Measurements from ENCODE around the gene SH2D4B. TPM values are rescaled to one million over a fixed set of nuclear protein-coding genes. Genes with fewer than 3 reads are reported as not detected.
"Not testable (repeated sequence)": the region's sequence is repeated elsewhere in the genome, so short reads cannot be mapped to it uniquely, and the experiment has no call there.

SH2D4B gene
- polyA plus RNA-seq, 1 experiment = not detected

DNA sequence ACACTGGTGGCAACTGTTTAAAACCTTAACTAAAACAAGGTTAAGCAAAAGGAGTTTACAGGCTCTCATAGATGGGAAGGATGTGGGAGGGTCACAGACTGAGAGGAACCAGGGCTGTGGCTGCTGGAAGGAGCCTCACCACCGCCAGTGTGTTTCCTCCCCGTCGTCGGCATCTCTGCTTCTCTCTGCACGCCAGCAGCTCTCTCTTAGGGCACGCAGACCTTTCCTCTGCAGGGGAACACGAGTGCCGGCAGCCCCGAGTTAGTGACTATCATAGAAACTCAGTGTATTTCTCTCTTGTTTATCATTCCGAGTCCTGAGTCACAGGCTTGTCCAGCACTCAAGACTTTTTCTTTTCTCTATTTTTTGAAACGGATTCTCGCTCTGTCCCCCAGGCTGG is 8.1 kb upstream of the SH2D4B start:
- DNase-seq (ENCODE audit: low read depth, low spot score) = no peak
- TF ChIP-seq, protein P1, sequence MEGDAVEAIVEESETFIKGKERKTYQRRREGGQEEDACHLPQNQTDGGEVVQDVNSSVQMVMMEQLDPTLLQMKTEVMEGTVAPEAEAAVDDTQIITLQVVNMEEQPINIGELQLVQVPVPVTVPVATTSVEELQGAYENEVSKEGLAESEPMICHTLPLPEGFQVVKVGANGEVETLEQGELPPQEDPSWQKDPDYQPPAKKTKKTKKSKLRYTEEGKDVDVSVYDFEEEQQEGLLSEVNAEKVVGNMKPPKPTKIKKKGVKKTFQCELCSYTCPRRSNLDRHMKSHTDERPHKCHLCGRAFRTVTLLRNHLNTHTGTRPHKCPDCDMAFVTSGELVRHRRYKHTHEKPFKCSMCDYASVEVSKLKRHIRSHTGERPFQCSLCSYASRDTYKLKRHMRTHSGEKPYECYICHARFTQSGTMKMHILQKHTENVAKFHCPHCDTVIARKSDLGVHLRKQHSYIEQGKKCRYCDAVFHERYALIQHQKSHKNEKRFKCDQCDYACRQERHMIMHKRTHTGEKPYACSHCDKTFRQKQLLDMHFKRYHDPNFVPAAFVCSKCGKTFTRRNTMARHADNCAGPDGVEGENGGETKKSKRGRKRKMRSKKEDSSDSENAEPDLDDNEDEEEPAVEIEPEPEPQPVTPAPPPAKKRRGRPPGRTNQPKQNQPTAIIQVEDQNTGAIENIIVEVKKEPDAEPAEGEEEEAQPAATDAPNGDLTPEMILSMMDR (IDR thresholded peaks at IDR 0.05; ENCODE audit: low read depth, low read length) = no peak
- Histone ChIP-seq H3K9me3 (ENCODE audit: control insufficient read depth, insufficient read depth, low read length) (no peaks in the 10 kb centered on the region), H3K27me3 (ENCODE audit: control insufficient read depth, insufficient read depth, low read length) (no peaks in the 10 kb centered on the region), H3K4me3 (ENCODE audit: low read depth, low read length) (no peak overlapping the region), H3K27ac (ENCODE audit: low read depth, low read length) (no peak overlapping the region)
- ChIA-PET CTCF (interaction anchor here (1.5 kb wide), 1 partner anchor 24 kb away, joined by 3 read pairs; no protein-coding TSS in a partner anchor), POLR2A (no interaction called here)

DNA sequence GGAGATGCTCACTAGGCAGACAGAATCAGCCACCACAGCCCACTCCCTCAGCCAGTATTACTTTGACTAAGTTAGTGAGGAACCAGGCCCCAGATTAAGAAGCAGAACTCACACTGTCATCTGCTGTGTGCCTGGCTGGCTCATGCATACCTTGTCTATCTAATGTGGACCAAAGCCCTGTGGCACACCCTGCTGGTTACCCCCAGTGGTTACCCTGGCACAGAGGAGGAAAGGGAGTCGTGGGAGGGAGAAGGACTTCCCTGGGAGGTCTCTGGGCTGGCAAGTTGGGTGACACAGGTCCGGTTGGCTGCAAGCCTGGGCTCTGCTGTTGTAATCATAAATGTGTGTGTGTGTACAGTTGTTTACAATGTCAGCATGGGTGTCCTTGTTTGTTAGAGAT is 7.5 kb upstream of the SH2D4B start:
- TF ChIP-seq, protein P1 (IDR thresholded peaks at IDR 0.05; ENCODE audit: low read depth, low read length) = peak; percentile 32
- DNase-seq (ENCODE audit: low read depth, low spot score) = no peak

DNA sequence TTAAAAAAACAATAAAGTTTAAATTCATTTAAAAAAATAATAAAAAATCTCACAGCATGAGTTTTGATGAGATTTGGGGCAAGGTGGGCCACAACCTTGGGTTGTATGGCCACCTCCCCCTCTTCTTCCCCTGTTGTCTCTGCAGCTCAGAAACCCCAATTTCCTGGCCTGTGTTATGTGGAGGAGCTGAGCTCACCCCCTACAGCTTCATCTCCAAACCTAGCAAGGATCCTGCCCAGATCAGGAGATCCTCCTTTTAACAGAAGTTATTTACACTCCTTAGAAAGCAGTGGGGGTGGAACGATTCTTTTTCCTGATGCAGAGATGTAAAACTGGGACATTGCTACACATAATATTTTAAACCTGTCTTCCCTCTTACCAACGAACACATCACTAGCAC is 6.9 kb upstream of the SH2D4B start:
- TF ChIP-seq, protein P1 (IDR thresholded peaks at IDR 0.05; ENCODE audit: low read depth, low read length) = no peak
- no peak overlapping the region for H3K27ac ChIP-seq (ENCODE audit: low read depth, low read length)
- no peak for DNase-seq (ENCODE audit: low read depth, low spot score)
- H3K4me3 ChIP-seq (ENCODE audit: low read depth, low read length) = no peak overlapping the region
- POLR2A ChIA-PET = no interaction called here
- no peaks in the 10 kb centered on the region for H3K27me3 ChIP-seq (ENCODE audit: control insufficient read depth, insufficient read depth, low read length)
- H3K9me3 ChIP-seq (ENCODE audit: control insufficient read depth, insufficient read depth, low read length) = peaks cover 4% of the 10 kb centered on the region; the same call in 1 of the 2 replicates
- CTCF ChIA-PET = interaction anchor here (1.5 kb wide), 1 partner anchor 25 kb away, joined by 3 read pairs; no protein-coding TSS in a partner anchor

More for the DNA sequence above, 7.5 kb upstream of the SH2D4B start:
- CTCF ChIA-PET = interaction anchor here (1.5 kb wide), 1 partner anchor 24 kb away, joined by 3 read pairs; no protein-coding TSS in a partner anchor
- Histone ChIP-seq H3K4me3 (ENCODE audit: low read depth, low read length) (no peak overlapping the region), H3K27ac (ENCODE audit: low read depth, low read length) (no peak overlapping the region), H3K27me3 (ENCODE audit: control insufficient read depth, insufficient read depth, low read length) (no peaks in the 10 kb centered on the region), H3K9me3 (ENCODE audit: control insufficient read depth, insufficient read depth, low read length) (no peaks in the 10 kb centered on the region)
- POLR2A ChIA-PET = no interaction called here

DNA sequence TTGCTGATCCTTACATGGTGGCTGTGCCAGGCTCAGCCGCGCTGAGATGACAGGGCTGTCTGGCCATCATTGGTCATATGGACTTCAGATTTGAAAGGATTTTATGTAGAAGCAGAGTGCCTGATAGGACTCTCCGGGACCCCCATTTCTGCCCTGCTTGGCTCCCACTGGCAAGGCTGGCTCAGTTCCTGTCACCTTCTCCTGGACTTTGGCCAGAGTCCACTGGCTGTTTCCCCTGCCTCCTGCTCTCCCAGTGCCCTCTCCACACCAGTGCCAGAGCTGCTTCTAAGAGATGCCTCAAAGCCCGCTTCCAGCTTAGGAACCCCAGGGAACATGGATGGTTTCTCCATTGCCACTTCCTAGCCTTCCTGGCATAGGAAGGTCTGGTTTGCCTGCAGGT is 5.1 kb upstream of the SH2D4B start:
- TF ChIP-seq, protein P1 (IDR thresholded peaks at IDR 0.05; ENCODE audit: low read depth, low read length) = no peak
- Histone ChIP-seq H3K27ac (ENCODE audit: low read depth, low read length) (no peak overlapping the region), H3K4me3 (ENCODE audit: low read depth, low read length) (no peak overlapping the region), H3K27me3 (ENCODE audit: control insufficient read depth, insufficient read depth, low read length) (peaks cover 2% of the 10 kb centered on the region), H3K9me3 (ENCODE audit: control insufficient read depth, insufficient read depth, low read length) (peaks cover 10% of the 10 kb centered on the region; the same call in 1 of the 2 replicates)
- ChIA-PET POLR2A (no interaction called here), CTCF (no interaction called here)
- DNase-seq (ENCODE audit: low read depth, low spot score) = no peak

DNA sequence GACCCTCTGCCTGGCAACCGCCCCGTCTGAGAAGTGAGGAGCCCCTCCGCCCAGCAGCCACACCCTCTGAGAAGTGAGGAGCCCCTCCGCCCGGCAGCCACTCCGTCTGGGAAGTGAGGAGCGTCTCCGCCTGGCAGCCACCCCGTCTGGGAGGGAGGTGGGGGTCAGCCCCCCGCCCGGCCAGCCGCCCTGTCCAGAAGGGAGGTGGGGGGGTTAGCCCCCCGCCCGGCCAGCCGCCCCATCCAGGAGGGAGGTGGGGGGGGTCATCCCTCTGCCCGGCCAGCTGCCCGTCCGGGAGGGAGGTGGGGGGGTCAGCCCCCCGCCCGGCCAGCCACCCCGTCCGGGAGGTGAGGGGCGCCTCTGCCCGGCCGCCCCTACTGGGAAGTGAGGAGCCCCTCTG is 3.6 kb upstream of the SH2D4B start:
- CTCF ChIA-PET; H3K4me3 ChIP-seq (ENCODE audit: low read depth, low read length); H3K9me3 ChIP-seq (ENCODE audit: control insufficient read depth, insufficient read depth, low read length); H3K27me3 ChIP-seq (ENCODE audit: control insufficient read depth, insufficient read depth, low read length); POLR2A ChIA-PET; H3K27ac ChIP-seq (ENCODE audit: low read depth, low read length); DNase-seq (ENCODE audit: low read depth, low spot score): not testable (repeated sequence)

DNA sequence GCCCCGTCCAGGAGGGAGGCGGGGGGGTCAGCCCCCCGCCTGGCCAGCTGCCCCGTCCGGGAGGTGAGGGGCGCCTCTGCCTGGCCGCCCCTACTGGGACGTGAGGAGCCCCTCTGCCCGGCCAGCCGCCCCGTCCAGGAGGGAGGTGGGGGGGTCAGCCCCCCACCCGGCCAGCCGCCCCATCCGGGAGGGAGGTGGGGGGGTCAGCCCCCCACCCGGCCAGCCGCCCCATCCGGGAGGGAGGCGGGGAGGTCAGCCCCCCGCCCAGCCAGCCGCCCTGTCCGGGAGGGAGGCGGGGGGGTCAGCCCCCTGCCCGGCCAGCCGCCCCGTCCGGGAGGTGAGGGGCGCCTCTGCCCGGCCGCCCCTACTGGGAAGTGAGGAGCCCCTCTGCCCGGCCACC is 3.1 kb upstream of the SH2D4B start:
- CTCF ChIA-PET; H3K4me3 ChIP-seq (ENCODE audit: low read depth, low read length); POLR2A ChIA-PET; H3K27me3 ChIP-seq (ENCODE audit: control insufficient read depth, insufficient read depth, low read length); DNase-seq (ENCODE audit: low read depth, low spot score); H3K27ac ChIP-seq (ENCODE audit: low read depth, low read length); H3K9me3 ChIP-seq (ENCODE audit: control insufficient read depth, insufficient read depth, low read length): not testable (repeated sequence)
